HCT116 (cell line): Measurements from ENCODE around the gene DIAPH3. TPM values are rescaled to one million over a fixed set of nuclear protein-coding genes. Genes with fewer than 3 reads are reported as not detected.
"Not testable (repeated sequence)": the region's sequence is repeated elsewhere in the genome, so short reads cannot be mapped to it uniquely, and the experiment has no call there.

ENCODE experiments used
- ATAC-seq: fragments of 200-7000 bp; cut with Tn5 transposase; 2 replicates; pipeline ENCODE4 v1.9.1; 2020; ENCODE audit warnings: mild to moderate bottlenecking, moderate library complexity
- BruUV-seq: library from RNA; stranded (reverse); fragments of 400-500 nt; replicated peaks from 2 replicates; lab custom pipeline; 2021; lab: Mats Ljungman, UMichigan
- CTCF ChIA-PET: fragments of 300-600 bp; sonication (Branson Sonifier 250); formaldehyde crosslinking; loops from one replicate; lab custom pipeline; 2021; ENCODE audit warnings: antibody characterized with exemption; lab: Charles Lee
- POLR2A ChIA-PET: fragments of 300-600, 350-600 bp; sonication (Branson Sonifier 250); formaldehyde crosslinking; loops from one replicate; lab custom pipeline; 2021; ENCODE audit warnings: antibody characterized with exemption; lab: Charles Lee
- RAD21 ChIA-PET, 2 experiments: fragments of 300-600 bp; sonication (Branson Sonifier 250); formaldehyde crosslinking; loops; one replicate each; lab custom pipeline; 2023; ENCODE audit warnings: low total read pairs in 2 of 2; ENCODE audit not compliant: uncharacterized antibody in 2 of 2, unreplicated experiment in 2 of 2, low non-redundant PET in 1 of 2; lab: Charles Lee
- DNase-seq: peaks from one replicate; pipeline ENCODE4 v3.0.0-alpha.2; 2010; ENCODE audit warnings: low read depth, low spot score
- H2AFZ ChIP-seq: fragments of 200-600 bp; shearing (Covaris generic), sonication (generic); 2 replicates; pipeline ENCODE4 v1.6.1; 2017; ENCODE audit warnings: low read depth, mixed run types, mixed read lengths, antibody characterized with exemption, low read length; ENCODE audit not compliant: poor library complexity, severe bottlenecking
- H3K27ac ChIP-seq: 2 replicates; pipeline ENCODE4 v1.5.1; 2012; ENCODE audit warnings: low read depth, low read length
- H3K27me3 ChIP-seq: fragments of 200-600 bp; sonication (generic); 2 replicates; pipeline ENCODE4 v1.6.1; 2016; ENCODE audit warnings: mixed run types, low read length, mixed read lengths; ENCODE audit not compliant: insufficient read depth
- H3K36me3 ChIP-seq, 2 experiments: fragments of 200-500 bp in 1 of 2; fragments of 200-600 bp in 1 of 2; sonication (Bioruptor generic) in 1 of 2; sonication (generic) in 1 of 2; 2 replicates each; pipeline versions ENCODE4 v1.5.1 to v1.6.1; 2014 to 2016; ENCODE audit warnings: low read length in 2 of 2, inconsistent platforms in 1 of 2, mixed read lengths in 1 of 2, mixed run types in 1 of 2; ENCODE audit not compliant: insufficient read depth in 2 of 2, control insufficient read depth in 1 of 2
- H3K4me1 ChIP-seq, 2 experiments: fragments of 200-600 bp in 1 of 2; sonication (generic) in 1 of 2; 2 replicates each; pipeline versions ENCODE4 v1.5.1 to v1.6.1; 2012 to 2017; ENCODE audit warnings: low read length in 2 of 2, inconsistent platforms in 1 of 2, mild to moderate bottlenecking in 1 of 2, mixed read lengths in 1 of 2, mixed run types in 1 of 2, moderate library complexity in 1 of 2; ENCODE audit not compliant: insufficient read depth in 2 of 2, control insufficient read depth in 1 of 2
- H3K4me2 ChIP-seq: fragments of 200-600 bp; sonication (generic); 2 replicates; pipeline ENCODE4 v1.6.1; 2017; ENCODE audit warnings: mixed run types, low read length, mixed read lengths
- H3K4me3 ChIP-seq, 2 experiments: fragments of 200-600 bp in 1 of 2; sonication (generic) in 1 of 2; replicated peaks in 1 of 2; 2 replicates each; pipeline ENCODE4 v1.5.1; 2011 to 2016; ENCODE audit warnings: low read length in 2 of 2, control low read depth in 1 of 2, low read depth in 1 of 2, mild to moderate bottlenecking in 1 of 2, mixed read lengths in 1 of 2, mixed run types in 1 of 2
- H3K79me2 ChIP-seq: fragments of 200-600 bp; sonication (generic); 2 replicates; pipeline ENCODE4 v1.6.1; 2017; ENCODE audit warnings: mild to moderate bottlenecking, mixed run types, low read length, moderate library complexity, mixed read lengths; ENCODE audit not compliant: insufficient read depth
- H3K9ac ChIP-seq: fragments of 200-600 bp; sonication (generic); 2 replicates; pipeline ENCODE4 v1.6.1; 2016; ENCODE audit warnings: low read length, mixed read lengths
- H3K9me2 ChIP-seq: fragments of 200-600 bp; sonication (generic), shearing (Covaris generic); 2 replicates; pipeline ENCODE4 v1.6.1; 2017; ENCODE audit warnings: mixed run types, mild to moderate bottlenecking, moderate library complexity; ENCODE audit not compliant: insufficient read depth
- H3K9me3 ChIP-seq, 2 experiments: fragments of 200-500 bp in 1 of 2; fragments of 200-600 bp in 1 of 2; sonication (Bioruptor generic) in 1 of 2; sonication (generic) in 1 of 2; 2 replicates each; pipeline ENCODE4 v1.6.1; 2014 to 2017; ENCODE audit warnings: low read length in 2 of 2, mixed read lengths in 2 of 2, inconsistent platforms in 1 of 2, low read depth in 1 of 2, mild to moderate bottlenecking in 1 of 2, mixed run types in 1 of 2, moderate library complexity in 1 of 2; ENCODE audit not compliant: control insufficient read depth in 1 of 2, insufficient read depth in 1 of 2
- H4K20me1 ChIP-seq: fragments of 200-600 bp; sonication (generic), shearing (Covaris generic); 2 replicates; pipeline ENCODE4 v1.6.1; 2017; ENCODE audit warnings: mixed run types, mild to moderate bottlenecking, moderate library complexity; ENCODE audit not compliant: insufficient read depth
- EZH2phosphoT487 ChIP-seq: fragments of 200-600 bp; IDR thresholded peaks from 2 replicates; pipeline ENCODE4 v1.6.1; 2018; ENCODE audit warnings: antibody characterized with exemption, borderline replicate concordance
- SRF ChIP-seq: IDR thresholded peaks from 2 replicates; pipeline ENCODE4 v1.6.1; 2012; ENCODE audit warnings: low read depth
- intact Hi-C: fragments of 100-400 bp; cut with micrococcal nuclease; formaldehyde crosslinking; loops from 2 replicates; pipeline ENCODE4 v1.10.0; 2022
- total RNA-seq: library from RNA; stranded (reverse); gene quantifications from one replicate; pipeline ENCODE4 v1.2.1, GENCODE V29; 2021; ENCODE audit not compliant: unreplicated experiment

DIAPH3 gene
- total RNA-seq, 1 experiment from 2014 or later = 22.8 TPM

- ChIA-PET RAD21 (no interaction called here), CTCF (no interaction called here), POLR2A (interaction anchor here (1.0 kb wide), 1 partner anchor 8 kb away, joined by 3 read pairs; no protein-coding TSS in a partner anchor)
- DNase-seq (no peak), ATAC-seq (no peak)
- peaks cover 16% of the 10 kb centered on the region for H3K27me3 ChIP-seq
- no peak overlapping the region for H3K4me3 ChIP-seq
- no TSS peak for BruUV-seq
- H2AFZ ChIP-seq = no peak overlapping the region
- no peaks in the 10 kb centered on the region for H3K9me2 ChIP-seq
- no peak for TF ChIP-seq EZH2phosphoT487
- TF ChIP-seq SRF = no peak
- no peak overlapping the region for H3K4me2 ChIP-seq
- H3K36me3 ChIP-seq = no peaks in the 10 kb centered on the region
- H3K9me3 ChIP-seq = no peaks in the 10 kb centered on the region
- H3K79me2 ChIP-seq = no peaks in the 10 kb centered on the region
- H3K9ac ChIP-seq = no peak overlapping the region
- H4K20me1 ChIP-seq = no peaks in the 10 kb centered on the region
- H3K27ac ChIP-seq = no peak overlapping the region
- intact Hi-C loops = no loop called here
- H3K4me1 ChIP-seq = no peaks in the 10 kb centered on the region
Measured at GRCh38 chr13:60210510-60211330, 47.0 kb upstream of the DIAPH3 start.

- DNase-seq, H3K79me2 ChIP-seq, POLR2A ChIA-PET, CTCF ChIA-PET, H3K4me3 ChIP-seq, H3K36me3 ChIP-seq, H3K9me3 ChIP-seq, H3K27me3 ChIP-seq, H2AFZ ChIP-seq, RAD21 ChIA-PET, ATAC-seq, H3K4me1 ChIP-seq, H4K20me1 ChIP-seq, H3K9me2 ChIP-seq, intact Hi-C loops, H3K27ac ChIP-seq, H3K9ac ChIP-seq, H3K4me2 ChIP-seq, BruUV-seq: not testable (repeated sequence)
Measured at GRCh38 chr13:60205499-60205898, 41.8 kb upstream of the DIAPH3 start.
